ENCODE results near the gene BCAS4. TPM values are rescaled to one million over a fixed set of nuclear protein-coding genes. Genes with fewer than 3 reads are reported as not detected.
A peak's percentile ranks its signal among the peaks of the same experiment; 100 is the strongest.

Gene BCAS4
- total RNA-seq, 1 experiment from 2014 or later = 25.8 TPM

- ChIA-PET CTCF (no interaction called here), POLR2A (no interaction called here)
- Mint-ChIP-seq H3K4me1 (peaks cover 2% of the 10 kb centered on the region), H3K36me3 (no peaks in the 10 kb centered on the region), H3K4me3 (no peak overlapping the region), H3K27me3 (ENCODE audit: low read depth) (no peaks in the 10 kb centered on the region), H3K27ac (peak overlapping the region; percentile 66; the same call in 1 of the 2 replicates), H3K9me3 (no peaks in the 10 kb centered on the region)
- ATAC-seq (no peak), DNase-seq (ENCODE audit: low spot score) (no peak)
- TF ChIP-seq ZNF219 (CRISPR knock-in tag; IDR thresholded peaks at IDR 0.05; ENCODE audit: borderline replicate concordance) (no peak), ZNF416 (CRISPR knock-in tag; IDR thresholded peaks at IDR 0.05) (no peak), PREB (CRISPR knock-in tag; IDR thresholded peaks at IDR 0.05; ENCODE audit: borderline replicate concordance) (no peak), NFYB (CRISPR knock-in tag; conservative IDR thresholded peaks at IDR 0.05; ENCODE audit: low read depth) (no peak), CREB1 (CRISPR knock-in tag; IDR thresholded peaks at IDR 0.05) (no peak), ZNF263 (CRISPR knock-in tag; IDR thresholded peaks at IDR 0.05; ENCODE audit: low read depth) (no peak), CTCF (IDR thresholded peaks at IDR 0.05) (no peak), ETV6 (CRISPR knock-in tag; IDR thresholded peaks at IDR 0.05) (no peak)
These were observed 48.7 kb downstream of the BCAS4 start for GRCh38 chr20:50843331-50844276.

- no peaks in the 10 kb centered on the region for H3K36me3 Mint-ChIP-seq
- peaks cover 7% of the 10 kb centered on the region for H3K4me1 Mint-ChIP-seq
- TF ChIP-seq SMAD4 (CRISPR knock-in tag; IDR thresholded peaks at IDR 0.05) (no peak), ATF2 (CRISPR knock-in tag; IDR thresholded peaks at IDR 0.05; ENCODE audit: borderline replicate concordance, low read depth) (no peak), ZNF512 (CRISPR knock-in tag; IDR thresholded peaks at IDR 0.05; ENCODE audit: borderline replicate concordance) (no peak), SOX15 (CRISPR knock-in tag; IDR thresholded peaks at IDR 0.05) (no peak), FOXK1 (CRISPR knock-in tag; IDR thresholded peaks at IDR 0.05) (no peak), PRDM15 (CRISPR knock-in tag; IDR thresholded peaks at IDR 0.05) (no peak), EMX1 (CRISPR knock-in tag; IDR thresholded peaks at IDR 0.05) (no peak), ZNF416 (CRISPR knock-in tag; IDR thresholded peaks at IDR 0.05) (no peak), GTF2I (CRISPR knock-in tag; conservative IDR thresholded peaks at IDR 0.05) (no peak)
- DNase-seq (ENCODE audit: low spot score) (no peak), ATAC-seq (no peak; the same call in 1 of the 2 replicates)
- ChIA-PET CTCF (no interaction called here), POLR2A (no interaction called here)
- no peaks in the 10 kb centered on the region for H3K27me3 Mint-ChIP-seq (ENCODE audit: low read depth)
- H3K27ac Mint-ChIP-seq = no peak overlapping the region
- no peaks in the 10 kb centered on the region for H3K9me3 Mint-ChIP-seq
- H3K4me3 Mint-ChIP-seq = no peak overlapping the region
These were observed 49.7 kb downstream of the BCAS4 start for GRCh38 chr20:50844430-50845100.
